HG03439 (cell line): ENCODE data around the gene OTOA.
"Not testable (repeated sequence)": the region's sequence is repeated elsewhere in the genome, so short reads cannot be mapped to it uniquely, and the experiment has no call there.

Experiments
- ATAC-seq: cut with Tn5 transposase; IDR thresholded peaks from one replicate; pipeline ENCODE4 v1.9.1; 2021; ENCODE audit warnings: mild to moderate bottlenecking, moderate library complexity; ENCODE audit not compliant: unreplicated experiment

The OTOA gene

DNA sequence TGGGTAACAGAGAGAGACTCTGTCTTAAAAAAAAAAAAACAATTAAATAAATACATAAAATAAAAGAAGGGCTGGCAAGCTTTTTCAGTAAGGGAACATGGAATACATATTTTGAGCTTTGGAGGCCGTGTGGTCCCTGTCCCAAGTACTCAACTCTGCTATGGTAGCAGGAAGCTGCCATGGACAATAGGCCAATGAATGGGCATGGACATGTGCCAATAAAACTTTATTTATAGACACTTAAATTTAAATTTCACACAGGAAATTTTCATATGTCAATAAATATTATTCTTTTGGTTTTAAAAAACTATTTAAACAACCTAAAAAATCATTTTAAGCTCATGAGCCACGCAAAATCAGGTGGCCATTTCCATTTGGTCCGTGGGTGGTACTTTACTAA lies 3.8 kb downstream of the OTOA start:
- ATAC-seq, result no peak

DNA sequence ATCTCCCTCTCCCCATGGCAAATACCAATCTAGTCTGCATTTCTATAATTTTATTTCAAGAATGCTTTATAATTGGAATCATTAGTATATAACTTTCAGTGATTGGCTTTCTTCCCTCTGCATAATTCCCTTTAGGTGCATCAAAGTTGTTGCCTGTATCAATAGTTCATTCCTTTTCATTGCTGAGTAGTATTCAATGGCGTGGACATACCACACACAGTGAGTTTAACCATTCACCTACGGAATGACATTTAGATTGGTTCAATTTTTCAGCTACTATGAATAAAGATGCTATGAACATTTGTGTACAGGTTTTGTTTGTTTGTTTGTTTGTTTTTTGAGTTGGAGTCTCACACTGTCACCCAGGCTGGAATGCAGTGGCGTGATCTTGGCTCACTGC lies 9.7 kb downstream of the OTOA start:
- ATAC-seq, result no peak

GRCh38 chr16:21674456-21674855 lies 10.7 kb downstream of the OTOA start:
- ATAC-seq, result not testable (repeated sequence)

DNA sequence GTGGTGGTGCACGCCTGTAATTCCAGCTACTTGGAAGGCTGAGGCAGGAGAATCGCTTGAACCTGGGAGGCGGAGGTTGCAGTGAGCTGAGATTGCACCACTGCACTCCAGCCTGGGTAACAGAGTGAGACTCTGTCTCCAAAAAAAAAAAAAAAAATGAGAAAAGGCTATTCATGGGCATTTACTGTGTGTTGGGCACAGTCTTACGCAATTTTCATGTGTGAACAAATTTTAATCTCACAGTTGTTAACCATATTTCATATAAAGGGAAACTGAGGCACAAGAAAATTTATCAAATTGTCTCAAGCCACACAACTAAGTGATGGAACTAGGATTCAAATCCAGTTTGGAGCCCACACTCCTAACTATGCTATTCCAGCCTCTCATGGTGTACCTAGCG lies 16.9 kb downstream of the OTOA start:
- ATAC-seq, result not testable (repeated sequence)

GRCh38 chr16:21683184-21683583 lies 19.4 kb downstream of the OTOA start:
- ATAC-seq, result no peak

DNA sequence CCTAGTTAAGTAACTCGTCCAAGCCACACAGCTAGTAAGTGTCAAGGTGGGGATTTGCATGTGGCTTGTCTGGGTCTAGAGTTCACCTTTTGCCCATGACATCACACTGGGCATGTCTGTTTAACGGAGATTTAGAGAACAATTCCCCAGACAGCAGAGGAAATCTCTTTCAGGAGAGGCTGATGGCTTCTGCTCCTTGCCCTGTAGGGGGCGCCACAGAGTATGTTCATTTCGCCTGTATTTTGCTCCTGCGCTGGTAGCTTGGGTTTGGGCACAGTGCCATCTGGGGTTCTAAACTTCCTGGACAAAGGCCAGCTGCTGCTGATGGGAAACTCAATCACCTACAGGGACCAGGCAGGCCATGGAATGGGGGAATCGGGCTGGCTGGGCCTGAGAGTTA lies 20.4 kb downstream of the OTOA start:
- ATAC-seq, result no peak

GRCh38 chr16:21685034-21685455 lies 21.3 kb downstream of the OTOA start:
- ATAC-seq, result no peak

GRCh38 chr16:21689107-21689506 lies 25.3 kb downstream of the OTOA start:
- no peak for ATAC-seq

DNA sequence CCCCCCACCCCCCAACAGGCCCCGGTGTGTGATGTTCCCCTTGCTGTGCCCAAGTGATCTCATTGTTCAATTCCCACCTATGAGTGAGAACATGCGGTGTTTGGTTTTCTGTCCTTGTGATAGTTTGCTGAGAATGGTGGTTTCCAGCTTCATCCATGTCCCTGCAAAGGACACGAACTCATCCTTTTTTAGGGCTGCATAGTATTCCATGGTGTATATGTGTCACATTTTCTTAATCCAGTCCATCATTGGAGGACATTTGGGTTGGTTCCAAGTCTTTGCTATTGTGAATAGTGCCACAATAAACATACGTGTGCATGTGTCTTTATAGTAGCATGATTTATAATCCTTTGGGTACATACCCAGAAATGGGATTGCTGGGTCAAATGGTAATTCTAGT lies 27.2 kb downstream of the OTOA start:
- not testable (repeated sequence) for ATAC-seq

- no peak for ATAC-seq
Observed at GRCh38 chr16:21694609-21695008, 30.8 kb downstream of the OTOA start.

DNA sequence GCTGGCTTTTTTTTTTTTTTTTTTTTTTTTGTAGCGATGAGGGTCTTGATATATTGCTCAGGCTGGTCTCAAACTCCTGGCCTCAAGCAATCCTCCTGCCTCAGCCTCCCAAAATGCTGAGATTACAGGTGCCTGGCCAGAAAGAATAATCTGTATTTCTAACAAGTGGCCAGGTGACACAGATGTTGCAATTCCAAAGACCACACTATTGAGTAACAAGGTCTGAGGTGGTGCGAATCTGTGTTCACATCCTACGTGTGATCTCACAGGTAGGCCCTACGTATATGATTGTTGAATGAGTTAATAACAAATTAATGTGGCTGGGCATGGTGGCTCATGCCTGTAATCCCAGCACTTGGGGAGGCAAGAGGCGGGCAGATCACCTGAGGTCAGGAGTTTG lies 33.3 kb downstream of the OTOA start:
- ATAC-seq, result no peak

- ATAC-seq, result no peak
Observed at GRCh38 chr16:21698169-21699032, 34.6 kb downstream of the OTOA start.

DNA sequence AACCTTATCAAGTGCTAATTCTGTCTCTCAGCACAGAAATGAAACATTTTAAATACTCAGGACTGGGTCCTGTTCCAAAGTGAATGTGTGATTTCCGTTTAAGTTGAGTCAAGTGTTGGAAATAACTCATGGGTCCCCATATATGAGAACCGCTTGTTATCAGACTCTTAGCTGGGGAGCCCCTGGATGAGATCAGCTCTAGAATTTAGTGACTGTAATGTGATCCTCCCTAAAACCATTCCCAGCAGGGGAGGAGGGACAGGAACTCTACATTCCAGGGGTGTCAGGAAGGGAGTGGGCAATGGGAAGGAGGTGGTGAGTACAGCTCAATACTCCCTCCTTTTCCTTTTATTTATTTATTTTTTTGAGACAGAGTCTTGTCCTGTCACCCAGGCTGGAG lies 37.5 kb downstream of the OTOA start:
- ATAC-seq, result no peak

DNA sequence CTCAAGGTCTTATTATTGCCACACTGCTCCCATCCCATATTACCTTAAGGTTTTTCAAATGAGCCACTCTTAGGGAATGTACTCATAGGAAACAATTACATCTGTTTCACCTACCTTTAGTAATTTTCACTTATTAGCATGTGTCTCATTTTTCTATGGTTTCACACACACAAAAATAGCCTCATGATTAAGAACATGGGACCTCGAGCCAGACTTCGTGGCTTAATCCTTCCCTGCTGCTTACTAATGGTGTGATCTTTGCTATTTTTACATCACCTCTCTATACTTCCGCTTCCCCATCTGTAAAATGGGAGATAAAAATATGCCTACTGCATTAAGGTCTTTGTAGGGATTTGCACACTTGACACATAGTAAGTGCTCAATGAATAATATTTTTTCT lies 38.5 kb downstream of the OTOA start:
- no peak for ATAC-seq

DNA sequence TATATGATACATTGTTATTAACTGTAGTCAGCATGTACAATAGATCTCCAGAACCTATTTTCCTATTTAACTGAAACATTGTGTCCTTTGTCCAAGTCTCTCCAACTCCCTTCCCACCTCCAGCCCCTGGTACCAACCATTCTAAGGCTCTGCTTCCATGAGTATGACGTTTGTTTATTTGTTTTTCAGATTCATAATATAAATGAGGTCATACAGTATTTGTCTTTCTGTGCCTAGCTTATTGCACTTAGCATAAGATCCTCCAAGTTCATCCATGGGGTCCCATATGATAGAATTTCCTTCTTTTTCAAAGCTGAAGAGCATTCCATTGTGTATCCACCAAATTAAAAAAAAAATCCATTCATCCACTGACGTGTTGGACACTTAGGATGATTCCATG lies 39.4 kb downstream of the OTOA start:
- no peak for ATAC-seq

- no peak for ATAC-seq
Observed at GRCh38 chr16:21703589-21704174, 39.9 kb downstream of the OTOA start.

DNA sequence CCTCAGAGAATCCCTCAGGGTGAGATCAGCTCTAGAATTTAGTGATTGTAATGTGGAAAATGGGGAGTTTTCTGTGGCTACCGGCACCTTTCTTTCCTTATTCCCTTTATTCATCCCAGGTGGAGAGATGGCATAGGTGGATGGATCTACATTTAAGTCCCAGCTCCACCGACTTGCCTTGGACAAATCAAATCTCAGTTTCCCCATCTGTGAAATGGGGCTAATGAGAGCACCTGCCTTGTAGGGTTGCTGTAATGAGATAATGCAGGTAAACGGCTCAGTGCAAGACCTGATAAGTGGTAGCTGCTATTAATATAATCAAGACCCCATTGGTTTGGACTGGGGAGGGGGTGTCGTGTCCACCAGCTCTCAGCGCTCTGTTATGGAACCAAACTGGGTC lies 40.5 kb downstream of the OTOA start:
- no peak for ATAC-seq

DNA sequence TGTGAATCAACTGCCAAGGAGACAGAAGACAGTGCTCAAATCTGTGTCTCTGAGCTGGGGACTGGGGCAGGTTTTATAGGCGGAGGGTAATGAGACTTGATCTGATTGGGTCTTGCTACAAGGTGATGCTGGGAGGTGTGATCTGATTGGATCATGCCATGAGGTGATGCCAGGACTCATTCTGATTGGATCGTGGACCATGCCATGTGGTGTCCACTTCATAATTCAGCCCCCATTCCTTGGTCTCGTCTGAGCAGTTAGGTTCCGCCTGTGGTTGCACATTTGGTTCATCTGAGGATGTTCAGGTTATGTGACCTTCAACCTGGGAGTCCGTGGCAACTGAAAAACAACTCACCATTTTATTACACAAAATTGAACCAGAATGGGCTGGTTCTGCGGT lies 41.0 kb downstream of the OTOA start:
- ATAC-seq, result no peak

DNA sequence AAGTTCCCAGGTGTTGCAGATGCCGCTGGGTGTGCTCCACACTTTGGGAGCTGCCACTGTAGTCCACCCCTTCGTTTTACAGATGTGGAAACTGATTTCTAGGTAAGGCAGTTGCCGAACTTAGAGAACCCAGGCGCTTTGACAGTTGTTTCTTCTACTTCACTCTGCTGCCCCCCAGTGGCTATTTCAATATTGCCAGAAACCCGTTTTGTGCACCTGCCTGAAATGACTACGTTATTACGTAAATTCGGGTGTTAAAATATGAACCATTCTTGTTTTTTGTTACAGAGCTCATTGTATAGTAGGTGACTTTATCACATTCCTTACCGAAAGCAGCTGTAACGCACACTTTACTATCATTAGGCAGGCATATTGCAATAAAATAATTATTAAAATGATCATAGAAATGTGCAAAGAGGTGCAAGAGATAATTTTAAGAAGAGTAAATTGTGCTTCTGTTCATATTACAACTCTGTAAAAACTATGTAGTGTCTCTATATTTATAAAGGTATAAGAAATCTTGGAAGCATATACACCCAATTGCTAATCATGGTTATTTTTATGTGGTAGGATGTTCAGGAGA lies 44.9 kb downstream of the OTOA start:
- no peak for ATAC-seq

- no peak for ATAC-seq
Observed at GRCh38 chr16:21710938-21711337, 47.2 kb downstream of the OTOA start.

DNA sequence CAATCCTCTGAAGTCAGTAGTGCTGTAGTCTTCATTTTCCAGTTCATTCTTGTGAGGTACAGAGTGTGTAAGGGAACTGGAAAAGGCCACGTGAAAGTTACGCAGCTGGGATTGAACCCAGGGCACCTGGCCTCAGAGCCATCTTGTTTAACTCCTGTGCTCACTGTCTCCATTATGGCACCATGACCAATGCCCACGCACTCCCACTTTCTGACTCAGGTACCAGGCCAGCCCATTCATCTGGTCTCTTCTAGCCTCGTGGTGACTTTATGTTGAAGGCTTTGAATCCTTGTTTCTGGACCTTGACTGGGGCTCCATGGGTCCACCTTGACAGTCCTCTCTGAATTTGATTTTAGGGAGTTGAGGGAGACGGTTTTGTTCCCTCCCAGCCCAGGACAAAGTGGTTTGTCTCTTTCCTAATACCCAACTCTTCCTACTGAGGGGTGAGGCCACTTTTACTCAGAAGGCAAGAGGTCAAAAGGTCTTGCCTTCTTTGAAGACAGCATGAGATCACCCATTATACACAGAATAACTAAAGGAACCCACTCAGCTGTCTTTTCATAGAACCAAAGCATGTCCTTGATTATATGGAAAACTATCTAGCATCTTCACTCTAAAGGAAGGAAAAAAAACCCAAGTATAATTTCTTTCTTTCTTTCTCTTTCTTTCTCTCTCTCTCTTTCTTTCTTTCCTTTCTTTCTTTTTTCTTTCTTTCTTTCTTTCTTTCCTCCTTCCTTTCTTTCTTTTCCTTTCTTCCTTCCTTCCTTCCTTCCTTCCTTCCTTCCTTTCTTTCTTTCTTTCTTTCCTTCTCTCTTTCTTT lies 50.0 kb downstream of the OTOA start:
- no peak for ATAC-seq

- not testable (repeated sequence) for ATAC-seq
Observed at GRCh38 chr16:21714369-21714618, 50.5 kb downstream of the OTOA start.
